GM21367 (cell line): ENCODE data around the gene PLAGL1.
"Not testable (repeated sequence)": the region's sequence is repeated elsewhere in the genome, so short reads cannot be mapped to it uniquely, and the experiment has no call there.

Experiments used
- ATAC-seq: cut with Tn5 transposase; IDR thresholded peaks from one replicate; pipeline ENCODE4 v1.9.1; 2021; ENCODE audit not compliant: unreplicated experiment

The PLAGL1 gene

GRCh38 chr6:144012534-144012933 is 4.5 kb upstream of the PLAGL1 start:
- no peak for ATAC-seq

GRCh38 chr6:144009628-144010027 is 1.6 kb upstream of the PLAGL1 start:
- ATAC-seq: not testable (repeated sequence)

GRCh38 chr6:144008846-144009245 is 787 bp upstream of the PLAGL1 start:
- no peak for ATAC-seq

GRCh38 chr6:144007478-144008119 is 460 bp downstream of the PLAGL1 start:
- ATAC-seq: no peak

GRCh38 chr6:144006736-144007477 is 1.2 kb downstream of the PLAGL1 start:
- ATAC-seq: no peak

GRCh38 chr6:143999406-143999805 is 8.7 kb downstream of the PLAGL1 start:
- ATAC-seq: no peak

GRCh38 chr6:143998686-143999085 is 9.4 kb downstream of the PLAGL1 start:
- ATAC-seq: no peak

GRCh38 chr6:143993965-143994646 is 14.0 kb downstream of the PLAGL1 start:
- ATAC-seq: no peak

- no peak for ATAC-seq
Observed at GRCh38 chr6:143992285-143992684, 15.8 kb downstream of the PLAGL1 start.

- no peak for ATAC-seq
Observed at GRCh38 chr6:143986463-143987065, 21.5 kb downstream of the PLAGL1 start.

GRCh38 chr6:143984666-143985065 is 23.4 kb downstream of the PLAGL1 start:
- no peak for ATAC-seq

GRCh38 chr6:143982968-143983367 is 25.1 kb downstream of the PLAGL1 start:
- no peak for ATAC-seq

- no peak for ATAC-seq
Observed at GRCh38 chr6:143980921-143981320, 27.1 kb downstream of the PLAGL1 start.

GRCh38 chr6:143976806-143977349 is 31.2 kb downstream of the PLAGL1 start:
- ATAC-seq: no peak

GRCh38 chr6:143974089-143974488 is 34.0 kb downstream of the PLAGL1 start:
- ATAC-seq: no peak

GRCh38 chr6:143973097-143973966 is 34.7 kb downstream of the PLAGL1 start:
- no peak for ATAC-seq

GRCh38 chr6:143971482-143972205 is 36.4 kb downstream of the PLAGL1 start:
- no peak for ATAC-seq

- no peak for ATAC-seq
Observed at GRCh38 chr6:143970456-143971218, 37.4 kb downstream of the PLAGL1 start.

GRCh38 chr6:143969077-143969476 is 39.0 kb downstream of the PLAGL1 start:
- no peak for ATAC-seq
